HUES6 (cell line): ENCODE measurements around the gene GPI.
A peak's percentile ranks its signal among the peaks of the same experiment; 100 is the strongest.

ENCODE experiments used
- H3K27ac ChIP-seq: 2 replicates; pipeline ENCODE4 v1.7.0; 2013; ENCODE audit warnings: low read depth, mild to moderate bottlenecking, low read length, inconsistent platforms
- H3K27me3 ChIP-seq: 2 replicates; pipeline ENCODE4 v1.6.1; 2013; ENCODE audit warnings: low read length; ENCODE audit not compliant: control insufficient read depth, insufficient read depth
- H3K36me3 ChIP-seq: 2 replicates; pipeline ENCODE4 v1.6.1; 2013; ENCODE audit warnings: low read length; ENCODE audit not compliant: control insufficient read depth, insufficient read depth
- H3K4me1 ChIP-seq: 2 replicates; pipeline ENCODE4 v1.6.1; 2013; ENCODE audit warnings: low read length; ENCODE audit not compliant: control insufficient read depth, insufficient read depth
- H3K4me3 ChIP-seq: 2 replicates; pipeline ENCODE4 v1.5.1; 2013; ENCODE audit warnings: low read depth, low read length
- H3K9ac ChIP-seq: one replicate; pipeline ENCODE4 v1.6.1; 2013; ENCODE audit warnings: mild to moderate bottlenecking, low read length
- H3K9me3 ChIP-seq: 2 replicates; pipeline ENCODE4 v1.6.1; 2013; ENCODE audit warnings: low read depth, low read length; ENCODE audit not compliant: control insufficient read depth, insufficient read depth

The GPI gene

GRCh38 chr19:34408411-34408810, 43.4 kb downstream of the GPI start:
- Histone ChIP-seq H3K27ac (no peak overlapping the region), H3K27me3 (no peaks in the 10 kb centered on the region), H3K36me3 (peaks cover 33% of the 10 kb centered on the region), H3K9me3 (no peaks in the 10 kb centered on the region), H3K9ac (no peak overlapping the region), H3K4me3 (no peak overlapping the region), H3K4me1 (no peaks in the 10 kb centered on the region)

GRCh38 chr19:34409189-34410164, 44.5 kb downstream of the GPI start:
- Histone ChIP-seq H3K4me3 (no peak overlapping the region), H3K4me1 (no peaks in the 10 kb centered on the region), H3K9ac (no peak overlapping the region), H3K9me3 (no peaks in the 10 kb centered on the region), H3K36me3 (peaks cover 43% of the 10 kb centered on the region), H3K27ac (no peak overlapping the region), H3K27me3 (no peaks in the 10 kb centered on the region)

GRCh38 chr19:34411216-34411615, 46.2 kb downstream of the GPI start:
- H3K36me3 ChIP-seq: peaks cover 59% of the 10 kb centered on the region
- no peaks in the 10 kb centered on the region for H3K9me3 ChIP-seq

GRCh38 chr19:34416021-34416545, 51.1 kb downstream of the GPI start:
- Histone ChIP-seq H3K36me3 (peaks cover 71% of the 10 kb centered on the region), H3K27ac (no peak overlapping the region), H3K9ac (no peak overlapping the region), H3K9me3 (no peaks in the 10 kb centered on the region), H3K27me3 (no peaks in the 10 kb centered on the region), H3K4me1 (no peaks in the 10 kb centered on the region), H3K4me3 (no peak overlapping the region)

More at GRCh38 chr19:34411216-34411615, 46.2 kb downstream of the GPI start:
- Histone ChIP-seq H3K27ac (no peak overlapping the region), H3K4me1 (no peaks in the 10 kb centered on the region), H3K27me3 (no peaks in the 10 kb centered on the region), H3K4me3 (no peak overlapping the region), H3K9ac (no peak overlapping the region)

- H3K36me3 ChIP-seq: peaks cover 67% of the 10 kb centered on the region
- H3K9ac ChIP-seq: no peak overlapping the region
- H3K4me1 ChIP-seq: no peaks in the 10 kb centered on the region
- H3K27me3 ChIP-seq: no peaks in the 10 kb centered on the region
- H3K9me3 ChIP-seq: no peaks in the 10 kb centered on the region
- H3K4me3 ChIP-seq: no peak overlapping the region
- H3K27ac ChIP-seq: no peak overlapping the region
Measured at GRCh38 chr19:34418300-34418699, 53.3 kb downstream of the GPI start.

GRCh38 chr19:34426096-34426661, 61.2 kb downstream of the GPI start:
- H3K4me1 ChIP-seq: peaks cover 5% of the 10 kb centered on the region; the same call in 1 of the 2 replicates
- H3K9ac ChIP-seq: no peak overlapping the region
- H3K9me3 ChIP-seq: no peaks in the 10 kb centered on the region
- no peaks in the 10 kb centered on the region for H3K27me3 ChIP-seq
- H3K36me3 ChIP-seq: peaks cover 37% of the 10 kb centered on the region
- H3K4me3 ChIP-seq: no peak overlapping the region
- H3K27ac ChIP-seq: no peak overlapping the region

- peak overlapping the region; percentile 93 for H3K9ac ChIP-seq
- H3K4me1 ChIP-seq: peaks cover 5% of the 10 kb centered on the region; the same call in 1 of the 2 replicates
- peak overlapping the region; percentile 99 for H3K27ac ChIP-seq
- H3K4me3 ChIP-seq: peak overlapping the region; percentile 100
- no peaks in the 10 kb centered on the region for H3K27me3 ChIP-seq
- H3K36me3 ChIP-seq: peaks cover 47% of the 10 kb centered on the region
- H3K9me3 ChIP-seq: no peaks in the 10 kb centered on the region
Measured at GRCh38 chr19:34428549-34429285, 63.7 kb downstream of the GPI start.

GRCh38 chr19:34429553-34429952, 64.6 kb downstream of the GPI start:
- peak overlapping the region; percentile 100 for H3K4me3 ChIP-seq
- no peak overlapping the region for H3K27ac ChIP-seq
- peaks cover 5% of the 10 kb centered on the region; the same call in 1 of the 2 replicates for H3K4me1 ChIP-seq
- no peaks in the 10 kb centered on the region for H3K27me3 ChIP-seq
- H3K9ac ChIP-seq: no peak overlapping the region
- peaks cover 47% of the 10 kb centered on the region for H3K36me3 ChIP-seq
- no peaks in the 10 kb centered on the region for H3K9me3 ChIP-seq

GRCh38 chr19:34430738-34431625, 66.0 kb downstream of the GPI start:
- H3K27ac ChIP-seq: no peak overlapping the region
- peak overlapping the region; percentile 100; the same call in 1 of the 2 replicates for H3K4me3 ChIP-seq
- peaks cover 5% of the 10 kb centered on the region; the same call in 1 of the 2 replicates for H3K4me1 ChIP-seq
- no peaks in the 10 kb centered on the region for H3K9me3 ChIP-seq
- H3K9ac ChIP-seq: no peak overlapping the region
- H3K27me3 ChIP-seq: no peaks in the 10 kb centered on the region
- peaks cover 55% of the 10 kb centered on the region for H3K36me3 ChIP-seq
